GM12878 (cell line): ENCODE measurements around the gene PALD1. TPM values are rescaled to one million over a fixed set of nuclear protein-coding genes. Genes with fewer than 3 reads are reported as not detected.

ENCODE experiments used
- ATAC-seq: fragments of 200-7000 bp; cut with Tn5 transposase; 3 replicates; pipeline ENCODE4 v1.9.1; 2020; ENCODE audit warnings: mild to moderate bottlenecking, moderate library complexity
- BruUV-seq: library from RNA; stranded (reverse); fragments of 400-500 nt; replicated peaks from 2 replicates; lab custom pipeline; 2021; lab: Mats Ljungman, UMichigan
- CTCF ChIA-PET: fragments of 300-600 bp; sonication (Branson Sonifier 250); formaldehyde crosslinking; extraction: SDS; loops from one replicate; lab custom pipeline; 2021; ENCODE audit warnings: inconsistent platforms; lab: Yijun Ruan, JAX
- POLR2A ChIA-PET: fragments of 350-600 bp; formaldehyde crosslinking; extraction: SDS; loops from one replicate; lab custom pipeline; 2021; ENCODE audit warnings: inconsistent platforms; lab: Charles Lee
- RAD21 ChIA-PET: fragments of 300-600 bp; sonication (Branson Sonifier 250); formaldehyde crosslinking; loops from one replicate; lab custom pipeline; 2023; ENCODE audit warnings: antibody characterized with exemption; ENCODE audit not compliant: unreplicated experiment; lab: Charles Lee
- SMC1A ChIA-PET: fragments of 300-600 bp; sonication (Branson Sonifier 250); formaldehyde crosslinking; loops from one replicate; lab custom pipeline; 2023; ENCODE audit not compliant: unreplicated experiment, uncharacterized antibody; lab: Charles Lee
- DNase-seq: peaks from one replicate; pipeline ENCODE4 v3.0.0-alpha.2; 2011; ENCODE audit warnings: low read depth, low spot score
- FAIRE-seq: peaks from 3 replicates; lab custom pipeline; 2011; peaks lifted over from hg19 to GRCh38; lab: Jason Lieb, UNC
- H2AFZ ChIP-seq: 2 replicates; pipeline ENCODE4 v1.6.0; 2011; ENCODE audit warnings: low read depth, low read length, control low read depth; ENCODE audit not compliant: control insufficient read depth
- H3K27ac ChIP-seq: 2 replicates; pipeline ENCODE4 v1.5.1; 2011; ENCODE audit warnings: control low read depth; ENCODE audit not compliant: control insufficient read depth, insufficient read depth
- H3K27me3 ChIP-seq, 2 experiments: replicated peaks in 1 of 2; 2 replicates each; pipeline versions ENCODE4 v1.6.0 to v1.6.1; 2011; ENCODE audit warnings: low read length in 1 of 2; ENCODE audit not compliant: control insufficient read depth in 2 of 2, insufficient read depth in 2 of 2
- H3K36me3 ChIP-seq, 2 experiments: 2 replicates each; pipeline ENCODE4 v1.5.1; 2011; ENCODE audit warnings: low read length in 1 of 2; ENCODE audit not compliant: control insufficient read depth in 2 of 2, insufficient read depth in 2 of 2
- H3K4me1 ChIP-seq: 2 replicates; pipeline ENCODE4 v1.6.1; 2011; ENCODE audit warnings: mild to moderate bottlenecking, low read length, moderate library complexity, mixed read lengths; ENCODE audit not compliant: control insufficient read depth, insufficient read depth
- H3K4me2 ChIP-seq: 2 replicates; pipeline ENCODE4 v1.6.0; 2011; ENCODE audit warnings: control low read depth; ENCODE audit not compliant: control insufficient read depth, insufficient read depth
- H3K4me3 ChIP-seq: fragments of 200-600 bp; sonication (generic); 2 replicates; pipeline ENCODE4 v1.5.1; 2016
- H3K79me2 ChIP-seq: 2 replicates; pipeline ENCODE4 v1.6.0; 2011; ENCODE audit warnings: low read length; ENCODE audit not compliant: control insufficient read depth, insufficient read depth
- H3K9ac ChIP-seq: 2 replicates; pipeline ENCODE4 v1.8.0; 2011; ENCODE audit warnings: low read length, control low read depth, mixed read lengths; ENCODE audit not compliant: control insufficient read depth, insufficient read depth
- H3K9me3 ChIP-seq: replicated peaks from 3 replicates; pipeline ENCODE4 v1.5.1; 2011; ENCODE audit warnings: mild to moderate bottlenecking, low read length; ENCODE audit not compliant: control insufficient read depth, insufficient read depth
- H4K20me1 ChIP-seq: 2 replicates; pipeline ENCODE4 v1.6.0; 2011; ENCODE audit not compliant: control insufficient read depth, insufficient read depth
- BACH1 ChIP-seq: fragments of 450-650 bp; IDR thresholded peaks from 2 replicates; pipeline ENCODE4 v1.6.1; 2017; ENCODE audit warnings: mild to moderate bottlenecking, borderline replicate concordance
- CREB1 ChIP-seq: IDR thresholded peaks from 2 replicates; pipeline ENCODE4 v1.6.1; 2012; ENCODE audit warnings: low read depth, mild to moderate bottlenecking, inconsistent platforms
- EED ChIP-seq: sonication (generic); IDR thresholded peaks from 2 replicates; pipeline ENCODE4 v1.6.1; 2016; ENCODE audit warnings: antibody characterized with exemption, low read depth
- NFIC ChIP-seq: IDR thresholded peaks from 2 replicates; pipeline ENCODE4 v1.6.1; 2012; ENCODE audit warnings: low read depth, mild to moderate bottlenecking, inconsistent platforms, low read length, moderate library complexity
- RBBP5 ChIP-seq: fragments of 200-600 bp; sonication (generic); conservative IDR thresholded peaks from 2 replicates; pipeline ENCODE4 v1.6.1; 2016
- RCOR1 ChIP-seq: conservative IDR thresholded peaks from 2 replicates; pipeline ENCODE4 v1.6.1; 2012; ENCODE audit warnings: low read depth, low read length, improper control_type of control experiment
- SIX5 ChIP-seq: IDR thresholded peaks from 2 replicates; pipeline ENCODE4 v1.6.1; 2011; ENCODE audit warnings: mild to moderate bottlenecking, low read depth, low read length, moderate library complexity; ENCODE audit not compliant: severe bottlenecking
- SUZ12 ChIP-seq: fragments of 200-600 bp; sonication (generic); IDR thresholded peaks from one replicate; pipeline ENCODE4 v1.6.1; 2018; ENCODE audit warnings: antibody characterized with exemption, mild to moderate bottlenecking; ENCODE audit not compliant: unreplicated experiment
- ZNF217 ChIP-seq: fragments of 450-650 bp; IDR thresholded peaks from 2 replicates; pipeline ENCODE4 v1.6.1; 2017; ENCODE audit warnings: antibody characterized with exemption, mild to moderate bottlenecking
- WGBS: methylation state at CpG from one replicate; pipeline ENCODE4 v1.1.6; 2016; ENCODE audit warnings: low lambda C conversion rate; ENCODE audit not compliant: insufficient replicate concordance, insufficient coverage; ENCODE audit errors: missing lambda C conversion rate; 5-methylcytosine and 5-hydroxymethylcytosine counted together
- in situ Hi-C: fragments of 300-500 bp; cut with MboI; formaldehyde crosslinking; loops from 9 replicates; pipeline ENCODE4 v1.14.3; 2018; ENCODE audit warnings: mixed read lengths
- intact Hi-C: fragments of 100-400 bp; cut with micrococcal nuclease; formaldehyde crosslinking; loops from one replicate; pipeline ENCODE4 v1.14.2; 2022; ENCODE audit not compliant: unreplicated experiment
- polyA plus RNA-seq, 11 experiments: library from polyadenylated mRNA; depleted of rRNA in 4 of 11; unstranded in 6 of 11; stranded (reverse) in 5 of 11; fragments of >200 nt; fragmentation: Nextera tagmentation in 4 of 11; fragmentation: Illumina TruSeq in 1 of 11; extraction: Ambion mirVana in 4 of 11; extraction: Trizol in 1 of 11; gene quantifications; 1 replicate in 1 of 11; 2 replicates in 10 of 11; pipeline versions ENCODE4 v1.2.1 to v1.2.3, GENCODE V29; 2011 to 2016; ENCODE audit warnings: inconsistent platforms in 2 of 11, missing spikeins in 2 of 11, low read depth in 1 of 11
- total RNA-seq, 4 experiments: library from RNA; depleted of rRNA in 3 of 4; stranded (reverse); fragments of >200 nt in 3 of 4; fragmentation: Illumina TruSeq in 1 of 4; extraction: Trizol in 1 of 4; gene quantifications; 2 replicates each; pipeline versions ENCODE4 v1.2.1 to v1.2.3, GENCODE V29; 2013 to 2021

The PALD1 gene
- total and polyA plus RNA-seq, 10 of the 15 experiments (the other 5 are each of a cell fraction or from before 2014, with no cell fraction given) = 0.43 to 20.9 (median 9.0) TPM

DNA sequence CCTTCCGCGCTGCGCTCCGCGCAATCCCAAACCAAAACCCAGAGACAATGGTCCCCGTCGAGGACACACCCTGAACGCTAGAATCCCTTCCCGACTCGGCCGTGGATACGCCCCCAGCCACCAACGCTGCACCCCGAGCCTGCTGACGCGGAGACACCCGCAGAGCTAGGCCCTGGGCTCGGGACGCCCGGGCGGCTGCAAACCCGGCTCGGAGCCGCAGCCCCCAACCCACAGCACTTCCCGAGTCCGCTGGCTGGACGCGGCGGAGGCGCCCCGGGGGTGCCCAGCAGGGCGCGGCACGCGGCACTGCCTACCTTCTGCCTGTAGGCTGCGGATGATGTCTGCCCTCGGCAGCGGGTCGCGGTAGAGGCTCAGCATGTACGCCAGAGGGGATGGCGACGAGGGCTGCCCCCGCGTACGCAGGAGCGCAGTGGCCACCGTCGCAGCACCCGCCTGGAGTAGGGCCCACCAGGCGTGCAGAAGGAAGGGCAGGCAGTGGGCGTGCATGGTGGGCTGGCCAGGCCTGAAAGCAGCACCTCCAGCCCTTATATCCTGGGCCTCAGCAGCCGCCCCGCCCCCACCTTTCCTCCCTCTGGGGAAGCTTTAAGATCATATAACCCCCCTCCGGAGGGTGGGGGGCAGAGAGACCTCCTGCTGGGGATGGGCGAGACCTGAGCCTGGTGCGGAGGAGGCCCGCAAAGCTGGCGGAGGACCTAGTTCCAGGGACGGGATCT lies 37.2 kb upstream of the PALD1 start, which contains the start of gene NODAL:
Gene NODAL, minus strand, starts transcription at position 521 of the 734 bp plus-strand sequence. Its CDS starts 14 bp downstream, at position 507.
- POLR2A ChIA-PET = no interaction called here
- in situ Hi-C loops = no loop called here
- H3K27me3 ChIP-seq = peaks cover 13 to 18% of the 10 kb centered on the region in 2 experiments

DNA sequence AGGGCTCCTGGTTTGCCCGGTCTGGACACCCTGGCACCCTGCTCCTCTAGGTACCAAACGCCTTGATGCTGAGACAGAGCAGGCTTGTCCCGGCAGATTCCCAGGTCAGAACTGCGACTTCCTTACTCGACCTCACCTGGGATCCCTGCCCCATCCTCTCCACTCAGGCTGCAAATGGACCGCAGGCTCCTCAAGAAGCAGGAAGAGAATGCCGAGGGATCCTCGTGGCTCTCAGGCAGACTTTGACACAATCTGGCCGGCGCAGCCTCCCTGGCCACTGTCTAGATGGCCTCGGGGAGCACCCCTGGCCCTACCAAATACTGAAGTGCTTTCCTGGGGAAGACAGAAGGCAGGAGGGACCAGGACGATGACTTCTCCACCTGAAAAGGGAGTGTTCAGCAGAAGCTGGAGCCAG lies 36.7 kb upstream of the PALD1 start:
- Histone ChIP-seq H3K36me3 (no peaks in the 10 kb centered on the region), H3K27me3 (peaks cover 13 to 18% of the 10 kb centered on the region in 2 experiments), H3K4me2 (no peak overlapping the region), H2AFZ (no peak overlapping the region), H3K79me2 (no peaks in the 10 kb centered on the region)
- ATAC-seq (no peak), DNase-seq (no peak)
- ChIA-PET RAD21 (no interaction called here), POLR2A (no interaction called here)
- in situ Hi-C loops = no loop called here
- WGBS = 43% methylated on average over 12 of the region's 12 CpGs
- BruUV-seq = no TSS peak
- TF ChIP-seq CREB1 (no peak), SIX5 (no peak), ZNF217 (no peak)
- TF ChIP-seq, all 136 proteins: peak for 0
- intact Hi-C loops = no loop called here
- H3K4me1 ChIP-seq = no peaks in the 10 kb centered on the region
- SMC1A ChIA-PET = no interaction called here
- no peaks in the 10 kb centered on the region for H3K9me3 ChIP-seq
- H3K27ac ChIP-seq = no peak overlapping the region
- no peak for FAIRE-seq
- no peaks in the 10 kb centered on the region for H4K20me1 ChIP-seq
- H3K9ac ChIP-seq = no peak overlapping the region
- CTCF ChIA-PET = no interaction called here
- H3K4me3 ChIP-seq = no peak overlapping the region

More for the DNA sequence above, 37.2 kb upstream of the PALD1 start, which contains the start of gene NODAL:
- SMC1A ChIA-PET = no interaction called here
- FAIRE-seq (no peak), ATAC-seq (no peak), DNase-seq (no peak)
- Histone ChIP-seq H3K4me2 (no peak within 1 kb of the TSS), H3K4me3 (no peak within 1 kb of the TSS), H3K36me3 (no peaks in the 10 kb centered on the region), H3K27ac (no peak within 1 kb of the TSS), H3K79me2 (no peaks in the 10 kb centered on the region), H4K20me1 (no peaks in the 10 kb centered on the region), H3K9ac (no peak within 1 kb of the TSS), H3K9me3 (no peaks in the 10 kb centered on the region), H2AFZ (no peak within 1 kb of the TSS), H3K4me1 (no peaks in the 10 kb centered on the region)
- TF ChIP-seq EED = no peak
- no peak for TF ChIP-seq NFIC
- TF ChIP-seq RCOR1 = no peak
- TF ChIP-seq RBBP5 = no peak
- peak; percentile 61 for TF ChIP-seq SUZ12
- TF ChIP-seq BACH1 = no peak
- intact Hi-C loops = no loop called here
- WGBS = 33% methylated on average over 41 of the region's 60 CpGs
- CTCF ChIA-PET = no interaction called here
- RAD21 ChIA-PET = no interaction called here
- no TSS peak for BruUV-seq
